Neural crest cell (in vitro differentiated cells): ENCODE data around the gene CKS1B. TPM values are rescaled to one million over a fixed set of nuclear protein-coding genes. Genes with fewer than 3 reads are reported as not detected.

ENCODE experiments used
- DNase-seq: peaks from one replicate; pipeline ENCODE4 v3.0.0; 2021; ENCODE audit warnings: low read depth, mixed read lengths, low spot score
- H3K27ac Mint-ChIP-seq: one replicate; pipeline ENCODE4 v1.8.0; 2021; ENCODE audit warnings: mild to moderate bottlenecking, mixed read lengths; ENCODE audit not compliant: unreplicated experiment
- H3K27me3 Mint-ChIP-seq: 2 replicates; pipeline ENCODE4 v1.8.0; 2021; ENCODE audit warnings: low read depth, mild to moderate bottlenecking, mixed read lengths
- H3K36me3 Mint-ChIP-seq: 2 replicates; pipeline ENCODE4 v1.8.0; 2021; ENCODE audit warnings: low read depth, mild to moderate bottlenecking, mixed read lengths
- H3K4me1 Mint-ChIP-seq: 2 replicates; pipeline ENCODE4 v1.8.0; 2021; ENCODE audit warnings: mixed read lengths
- H3K4me3 Mint-ChIP-seq: one replicate; pipeline ENCODE4 v1.8.0; 2021; ENCODE audit warnings: mild to moderate bottlenecking, mixed read lengths
- H3K9me3 Mint-ChIP-seq: 2 replicates; pipeline ENCODE4 v1.8.0; 2021; ENCODE audit warnings: mixed read lengths
- total RNA-seq: library from RNA; stranded (reverse); gene quantifications from 2 replicates; pipeline ENCODE4 v1.2.1, GENCODE V29; 2021
- TF ChIP-seq, protein P1 (sequence below): fragments of 200-600 bp; sonication (generic); conservative IDR thresholded peaks from 2 replicates; pipeline ENCODE4 v1.5.0; 2021; ENCODE audit warnings: antibody characterized with exemption, mild to moderate bottlenecking

CKS1B gene
- total RNA-seq, 1 donor from 2014 or later: 211 TPM

- H3K4me1 Mint-ChIP-seq: peaks cover 23% of the 10 kb centered on the region
- TF ChIP-seq, protein P1, sequence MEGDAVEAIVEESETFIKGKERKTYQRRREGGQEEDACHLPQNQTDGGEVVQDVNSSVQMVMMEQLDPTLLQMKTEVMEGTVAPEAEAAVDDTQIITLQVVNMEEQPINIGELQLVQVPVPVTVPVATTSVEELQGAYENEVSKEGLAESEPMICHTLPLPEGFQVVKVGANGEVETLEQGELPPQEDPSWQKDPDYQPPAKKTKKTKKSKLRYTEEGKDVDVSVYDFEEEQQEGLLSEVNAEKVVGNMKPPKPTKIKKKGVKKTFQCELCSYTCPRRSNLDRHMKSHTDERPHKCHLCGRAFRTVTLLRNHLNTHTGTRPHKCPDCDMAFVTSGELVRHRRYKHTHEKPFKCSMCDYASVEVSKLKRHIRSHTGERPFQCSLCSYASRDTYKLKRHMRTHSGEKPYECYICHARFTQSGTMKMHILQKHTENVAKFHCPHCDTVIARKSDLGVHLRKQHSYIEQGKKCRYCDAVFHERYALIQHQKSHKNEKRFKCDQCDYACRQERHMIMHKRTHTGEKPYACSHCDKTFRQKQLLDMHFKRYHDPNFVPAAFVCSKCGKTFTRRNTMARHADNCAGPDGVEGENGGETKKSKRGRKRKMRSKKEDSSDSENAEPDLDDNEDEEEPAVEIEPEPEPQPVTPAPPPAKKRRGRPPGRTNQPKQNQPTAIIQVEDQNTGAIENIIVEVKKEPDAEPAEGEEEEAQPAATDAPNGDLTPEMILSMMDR: no peak
- no peak overlapping the region for H3K27ac Mint-ChIP-seq
- H3K9me3 Mint-ChIP-seq: no peaks in the 10 kb centered on the region
- H3K27me3 Mint-ChIP-seq: no peaks in the 10 kb centered on the region
- peak overlapping the region; percentile 49 for H3K4me3 Mint-ChIP-seq
- DNase-seq: no peak
- H3K36me3 Mint-ChIP-seq: no peaks in the 10 kb centered on the region
Observed at GRCh38 chr1:155005076-155006011, 30.9 kb downstream of the CKS1B start.

- no peak for DNase-seq
- no peaks in the 10 kb centered on the region for H3K27me3 Mint-ChIP-seq
- peaks cover 23% of the 10 kb centered on the region for H3K4me1 Mint-ChIP-seq
- TF ChIP-seq, protein P1: no peak
- H3K4me3 Mint-ChIP-seq: peak overlapping the region; percentile 79
- H3K27ac Mint-ChIP-seq: no peak overlapping the region
- no peaks in the 10 kb centered on the region for H3K36me3 Mint-ChIP-seq
- no peaks in the 10 kb centered on the region for H3K9me3 Mint-ChIP-seq
Observed at GRCh38 chr1:155006601-155007101, 32.2 kb downstream of the CKS1B start.

GRCh38 chr1:155007251-155007828 lies 32.9 kb downstream of the CKS1B start:
- no peaks in the 10 kb centered on the region for H3K36me3 Mint-ChIP-seq
- peak overlapping the region; percentile 79 for H3K4me3 Mint-ChIP-seq
- H3K4me1 Mint-ChIP-seq: peaks cover 24% of the 10 kb centered on the region
- H3K27me3 Mint-ChIP-seq: no peaks in the 10 kb centered on the region
- no peaks in the 10 kb centered on the region for H3K9me3 Mint-ChIP-seq
- no peak for DNase-seq
- TF ChIP-seq, protein P1: no peak
- H3K27ac Mint-ChIP-seq: no peak overlapping the region

GRCh38 chr1:155008015-155008941 lies 33.8 kb downstream of the CKS1B start:
- H3K9me3 Mint-ChIP-seq: no peaks in the 10 kb centered on the region
- H3K27me3 Mint-ChIP-seq: no peaks in the 10 kb centered on the region
- TF ChIP-seq, protein P1: no peak
- H3K4me1 Mint-ChIP-seq: peaks cover 26% of the 10 kb centered on the region
- DNase-seq: no peak
- no peak overlapping the region for H3K27ac Mint-ChIP-seq
- H3K36me3 Mint-ChIP-seq: no peaks in the 10 kb centered on the region
- H3K4me3 Mint-ChIP-seq: no peak overlapping the region

GRCh38 chr1:155009221-155009711 lies 34.8 kb downstream of the CKS1B start:
- H3K27ac Mint-ChIP-seq: no peak overlapping the region

More at GRCh38 chr1:155009221-155009711, 34.8 kb downstream of the CKS1B start:
- peaks cover 18% of the 10 kb centered on the region for H3K4me1 Mint-ChIP-seq
- no peaks in the 10 kb centered on the region for H3K27me3 Mint-ChIP-seq
- DNase-seq: no peak
- no peaks in the 10 kb centered on the region for H3K36me3 Mint-ChIP-seq
- H3K9me3 Mint-ChIP-seq: no peaks in the 10 kb centered on the region
- TF ChIP-seq, protein P1: no peak
- no peak overlapping the region for H3K4me3 Mint-ChIP-seq
